GM13976 (cell line): ENCODE measurements around the gene RPGR.

Source experiments
- DNase-seq: peaks from one replicate; pipeline ENCODE4 v3.0.0; 2012; ENCODE audit warnings: low spot score
- in situ Hi-C: fragments of 300-500 bp; cut with MboI; formaldehyde crosslinking; loops from one replicate; pipeline ENCODE4 v1.12.0; 2022; ENCODE audit warnings: low sequenced_read_pairs, mixed read lengths, inconsistent platforms; ENCODE audit not compliant: unreplicated experiment
- TF ChIP-seq, protein P1 (sequence below): IDR thresholded peaks from 2 replicates; pipeline ENCODE4 v1.5.1; 2012; ENCODE audit warnings: borderline replicate concordance, mild to moderate bottlenecking; ENCODE audit not compliant: insufficient read depth; ENCODE audit errors: extremely low read depth, missing control alignments, control extremely low read depth

The RPGR gene

DNA sequence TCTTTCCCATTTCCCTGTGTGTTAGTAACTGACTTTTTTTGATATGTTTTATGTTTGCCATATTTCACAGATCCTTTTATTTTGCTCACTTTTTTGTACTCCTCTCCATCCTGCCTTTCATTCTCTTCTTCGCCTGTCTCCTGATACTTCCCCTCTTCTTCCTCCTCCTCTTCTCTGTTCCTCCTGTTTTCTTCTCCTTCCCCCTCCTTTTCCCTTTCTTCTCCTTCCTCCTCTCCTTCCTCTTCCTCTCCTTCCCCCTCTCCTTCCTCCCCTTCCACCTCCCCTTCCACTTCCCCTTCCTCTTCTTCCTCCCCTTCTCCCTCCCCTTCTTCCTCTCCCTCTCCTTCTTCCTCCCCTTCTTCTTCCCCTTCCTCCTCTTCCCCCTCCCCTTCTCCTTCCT, 41.7 kb downstream of the RPGR start:
- TF ChIP-seq, protein P1, sequence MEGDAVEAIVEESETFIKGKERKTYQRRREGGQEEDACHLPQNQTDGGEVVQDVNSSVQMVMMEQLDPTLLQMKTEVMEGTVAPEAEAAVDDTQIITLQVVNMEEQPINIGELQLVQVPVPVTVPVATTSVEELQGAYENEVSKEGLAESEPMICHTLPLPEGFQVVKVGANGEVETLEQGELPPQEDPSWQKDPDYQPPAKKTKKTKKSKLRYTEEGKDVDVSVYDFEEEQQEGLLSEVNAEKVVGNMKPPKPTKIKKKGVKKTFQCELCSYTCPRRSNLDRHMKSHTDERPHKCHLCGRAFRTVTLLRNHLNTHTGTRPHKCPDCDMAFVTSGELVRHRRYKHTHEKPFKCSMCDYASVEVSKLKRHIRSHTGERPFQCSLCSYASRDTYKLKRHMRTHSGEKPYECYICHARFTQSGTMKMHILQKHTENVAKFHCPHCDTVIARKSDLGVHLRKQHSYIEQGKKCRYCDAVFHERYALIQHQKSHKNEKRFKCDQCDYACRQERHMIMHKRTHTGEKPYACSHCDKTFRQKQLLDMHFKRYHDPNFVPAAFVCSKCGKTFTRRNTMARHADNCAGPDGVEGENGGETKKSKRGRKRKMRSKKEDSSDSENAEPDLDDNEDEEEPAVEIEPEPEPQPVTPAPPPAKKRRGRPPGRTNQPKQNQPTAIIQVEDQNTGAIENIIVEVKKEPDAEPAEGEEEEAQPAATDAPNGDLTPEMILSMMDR: no peak
- no peak for DNase-seq
- in situ Hi-C loops: no loop called here

DNA sequence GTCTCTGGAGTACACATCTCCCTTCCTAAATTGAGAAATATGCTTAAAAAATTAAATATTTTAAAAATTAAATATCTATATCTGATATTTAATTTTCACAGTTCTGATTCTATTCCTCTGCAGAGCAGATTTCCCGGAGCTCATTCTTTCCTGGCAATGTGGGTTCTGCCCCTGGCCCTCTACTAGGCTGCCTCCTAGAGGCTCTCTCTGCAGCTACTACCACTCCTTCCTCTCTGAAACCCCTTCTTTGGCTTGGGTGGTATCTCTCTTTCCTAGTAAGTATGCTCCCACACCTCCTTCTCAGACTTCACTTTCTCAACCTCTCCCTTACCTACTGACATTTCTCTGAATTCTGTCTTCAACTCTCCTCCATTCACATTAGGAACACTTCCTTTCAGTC, 45.3 kb downstream of the RPGR start:
- no peak for DNase-seq
- in situ Hi-C loops: no loop called here
- TF ChIP-seq, protein P1: no peak

DNA sequence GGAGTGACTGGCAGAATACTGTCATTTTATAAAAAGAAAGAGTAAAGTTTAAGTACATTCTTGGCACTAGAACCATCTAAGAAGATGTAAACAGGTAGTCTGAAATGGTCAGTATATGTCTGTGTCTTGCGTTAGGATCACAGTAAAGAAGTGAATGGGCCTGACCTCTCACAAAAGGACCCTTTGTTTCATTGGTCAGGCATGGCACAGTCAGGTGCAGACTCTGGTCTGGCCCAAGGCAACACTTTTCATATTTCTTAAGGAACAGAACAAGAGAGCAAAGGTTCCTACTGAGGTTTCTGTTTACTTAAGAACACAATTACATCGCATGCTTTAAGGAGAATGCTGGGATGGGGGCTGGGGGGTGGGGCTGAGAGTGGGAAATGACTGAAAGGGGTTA, 48.1 kb downstream of the RPGR start:
- TF ChIP-seq, protein P1: no peak
- in situ Hi-C loops: no loop called here
- DNase-seq: no peak

DNA sequence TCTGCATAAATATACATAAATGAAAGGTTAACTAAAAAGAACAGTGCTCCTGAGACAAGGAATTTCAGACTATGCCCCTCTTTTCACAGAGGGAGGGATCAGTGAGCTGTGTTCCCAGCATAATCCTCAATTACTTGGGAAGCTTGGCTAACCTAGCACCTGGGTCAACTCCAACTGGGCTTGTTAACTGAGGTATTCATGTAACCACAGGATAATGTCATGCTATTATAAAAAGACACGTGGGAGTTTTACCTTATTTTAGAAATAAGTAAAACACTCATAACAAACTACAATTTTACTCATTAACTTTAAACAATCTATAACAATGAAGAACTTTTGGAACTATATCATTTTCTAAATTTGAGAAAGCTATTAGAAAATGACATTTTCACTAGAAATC, 48.6 kb downstream of the RPGR start:
- DNase-seq: no peak
- TF ChIP-seq, protein P1: no peak
- in situ Hi-C loops: no loop called here

DNA sequence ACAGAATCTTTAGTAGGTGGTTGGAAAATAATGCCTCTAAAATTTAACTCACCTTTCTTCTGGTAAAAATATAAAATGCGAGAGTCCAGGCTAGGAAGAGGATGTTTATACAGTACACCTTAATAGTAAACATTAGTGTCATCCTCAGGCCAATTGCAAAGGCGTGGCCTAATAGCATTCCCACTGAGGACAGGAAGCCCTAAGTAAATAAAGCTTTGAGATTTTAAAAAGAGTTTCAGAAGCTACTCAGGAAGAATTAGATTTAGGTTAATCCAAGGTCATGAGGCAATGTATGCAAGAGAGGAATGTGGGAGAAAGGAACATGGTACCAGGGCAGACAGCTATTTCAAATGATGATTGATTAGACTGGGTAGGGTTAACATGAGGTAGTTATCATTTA, 49.5 kb downstream of the RPGR start:
- in situ Hi-C loops: no loop called here
- no peak for DNase-seq
- TF ChIP-seq, protein P1: no peak

DNA sequence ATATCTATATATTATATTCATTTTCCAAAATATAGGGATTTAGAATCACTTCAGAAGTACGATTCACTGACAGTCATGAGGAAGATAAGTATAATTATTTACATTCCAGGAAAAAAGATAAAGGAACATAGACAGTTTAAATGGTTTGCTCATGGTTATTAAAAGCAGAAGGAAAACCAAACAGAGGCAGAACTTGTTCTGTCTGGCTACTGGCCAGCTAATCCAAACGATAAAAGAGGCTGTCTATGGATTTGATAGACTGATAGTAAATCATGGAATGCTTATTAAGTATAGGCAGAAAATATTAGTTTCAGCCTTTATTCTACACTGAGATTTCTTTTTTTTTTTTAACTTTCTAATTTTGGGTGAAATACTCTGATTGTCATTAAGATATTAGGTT, 50.2 kb downstream of the RPGR start:
- DNase-seq: no peak
- TF ChIP-seq, protein P1: no peak
- in situ Hi-C loops: no loop called here

DNA sequence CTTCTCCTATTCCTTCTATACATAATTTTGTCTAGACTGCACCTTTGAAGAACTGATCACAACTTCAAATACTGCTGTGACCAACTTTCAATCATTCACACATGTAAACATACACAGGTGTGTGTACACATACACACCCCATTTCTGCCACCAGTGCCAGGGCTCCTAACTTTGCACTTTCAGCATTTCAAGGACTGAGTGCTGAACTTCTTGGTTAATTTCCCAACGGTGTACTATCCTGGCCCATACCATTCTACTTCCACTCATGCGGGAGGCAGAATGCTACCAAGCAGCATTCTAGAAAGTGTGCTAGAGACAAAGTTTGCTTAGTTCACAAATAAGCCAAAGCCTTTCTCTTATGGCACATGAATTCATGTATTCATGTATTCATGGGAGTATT, 51.2 kb downstream of the RPGR start:
- TF ChIP-seq, protein P1: no peak
- in situ Hi-C loops: no loop called here
- DNase-seq: no peak
